Muscle layer of colon (tissue), 2 donors: ENCODE results near the gene ODAD4.
"Not testable (repeated sequence)": the region's sequence is repeated elsewhere in the genome, so short reads cannot be mapped to it uniquely, and the experiment has no call there.

Experiments
- H3K27ac ChIP-seq: one replicate; pipeline ENCODE4 v1.7.0; 2013; ENCODE audit warnings: low read depth, mild to moderate bottlenecking, low read length, moderate library complexity
- H3K27me3 ChIP-seq, 2 donors: one replicate each; pipeline ENCODE4 v1.7.0; 2013; ENCODE audit warnings: low read length in 2 of 2, mild to moderate bottlenecking in 2 of 2; ENCODE audit not compliant: insufficient read depth in 2 of 2, control insufficient read depth in 1 of 2
- H3K36me3 ChIP-seq: one replicate; pipeline ENCODE4 v1.7.0; 2013; ENCODE audit warnings: mild to moderate bottlenecking, low read length; ENCODE audit not compliant: insufficient read depth
- H3K4me1 ChIP-seq: one replicate; pipeline ENCODE4 v1.7.0; 2013; ENCODE audit warnings: mild to moderate bottlenecking, low read length; ENCODE audit not compliant: insufficient read depth
- H3K4me3 ChIP-seq, 2 donors: one replicate each; pipeline ENCODE4 v1.7.0; 2013; ENCODE audit warnings: low read length in 2 of 2, low read depth in 1 of 2, mild to moderate bottlenecking in 1 of 2, moderate library complexity in 1 of 2
- H3K9ac ChIP-seq: one replicate; pipeline ENCODE4 v1.7.0; 2013; ENCODE audit warnings: low read length
- H3K9me3 ChIP-seq: one replicate; pipeline ENCODE4 v1.7.0; 2013; ENCODE audit warnings: mild to moderate bottlenecking, low read length
- donor health status: abdominal sarcoma.
- donor health status: Adenocarcinoma of cecum.

The ODAD4 gene

DNA sequence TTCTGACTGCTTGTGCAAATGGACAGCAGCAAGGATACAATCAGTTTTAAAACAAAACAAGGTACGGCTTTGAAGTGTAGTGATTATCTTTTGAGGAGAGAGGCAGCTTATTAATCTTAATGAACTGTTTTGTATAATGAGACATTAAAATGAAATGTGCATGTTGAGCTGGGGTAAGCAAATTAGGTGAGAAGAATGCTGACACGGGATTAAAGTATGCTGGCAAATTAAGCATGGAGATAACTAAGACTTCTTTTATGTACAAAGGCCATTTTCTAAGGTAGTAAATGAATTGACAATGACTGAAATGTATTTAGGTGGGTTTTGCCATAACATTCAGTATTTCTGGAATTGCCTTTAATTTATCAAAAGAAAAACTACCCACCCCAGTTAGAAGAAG is 68.1 kb downstream of the ODAD4 start:
- no peaks in the 10 kb centered on the region for H3K4me1 ChIP-seq
- no peak overlapping the region for H3K27ac ChIP-seq
- H3K27me3 ChIP-seq, result no peaks in the 10 kb centered on the region
- no peak overlapping the region for H3K9ac ChIP-seq
- no peak overlapping the region for H3K4me3 ChIP-seq
- no peaks in the 10 kb centered on the region for H3K9me3 ChIP-seq
- peaks cover 69% of the 10 kb centered on the region for H3K36me3 ChIP-seq

DNA sequence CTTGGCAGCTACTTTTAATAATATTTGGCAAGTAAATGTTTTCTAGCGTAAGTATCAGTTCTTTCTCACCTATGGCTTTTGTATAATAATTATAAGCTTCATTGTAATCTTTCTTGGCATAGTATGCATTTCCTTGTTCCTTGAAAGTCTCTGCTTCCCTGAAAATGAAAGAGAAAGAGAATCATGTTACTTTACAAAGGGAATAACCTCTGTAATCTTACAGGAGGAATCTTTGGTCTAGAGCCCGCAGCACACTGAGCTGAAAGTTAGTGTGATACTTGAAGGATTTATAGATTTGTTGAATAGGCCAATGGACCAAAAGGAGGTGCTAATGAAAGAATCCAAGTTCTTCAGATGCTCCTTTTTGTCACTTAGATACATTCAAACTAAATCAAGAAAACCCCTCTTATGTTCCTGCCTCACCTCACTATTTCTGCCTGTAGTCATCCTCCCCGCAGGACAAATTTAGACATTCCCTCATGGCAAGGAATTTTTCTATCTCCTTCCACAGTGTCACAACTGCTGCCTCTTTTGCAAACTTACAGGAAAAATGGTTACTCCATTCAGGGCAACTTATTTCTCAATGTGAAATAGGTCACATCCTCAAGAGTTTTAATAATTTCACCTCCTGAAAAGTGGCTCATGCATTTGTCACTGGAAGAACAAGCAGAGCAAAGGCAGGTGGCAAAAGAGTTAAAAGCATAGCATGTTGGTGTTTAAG is 70.2 kb downstream of the ODAD4 start:
- H3K9ac ChIP-seq, result no peak overlapping the region
- H3K9me3 ChIP-seq, result no peaks in the 10 kb centered on the region
- peaks cover 53% of the 10 kb centered on the region for H3K36me3 ChIP-seq
- H3K4me1 ChIP-seq, result peaks cover 5% of the 10 kb centered on the region
- no peaks in the 10 kb centered on the region for H3K27me3 ChIP-seq
- no peak overlapping the region for H3K27ac ChIP-seq
- no peak overlapping the region for H3K4me3 ChIP-seq

DNA sequence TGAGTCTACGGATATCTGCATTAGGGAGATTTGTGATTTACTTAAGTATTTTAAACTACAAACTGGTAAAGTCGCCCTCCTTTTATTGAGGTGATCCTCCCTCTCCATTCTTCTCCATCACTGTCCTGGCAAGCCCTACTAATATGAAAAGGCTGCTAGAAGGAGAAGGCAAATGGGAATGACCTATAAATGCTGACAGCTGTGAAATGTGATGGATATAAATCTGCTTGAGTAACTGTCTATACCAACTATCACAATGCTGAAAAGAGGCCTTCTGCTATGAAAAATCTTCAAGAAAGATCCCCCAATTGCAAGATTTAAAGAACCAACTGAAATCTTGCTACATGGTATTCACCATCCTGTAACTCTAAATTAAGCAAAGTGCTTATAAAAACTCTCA is 71.3 kb downstream of the ODAD4 start:
- no peaks in the 10 kb centered on the region for H3K9me3 ChIP-seq
- H3K9ac ChIP-seq, result no peak overlapping the region
- no peak overlapping the region for H3K4me3 ChIP-seq
- H3K27ac ChIP-seq, result no peak overlapping the region
- no peaks in the 10 kb centered on the region for H3K27me3 ChIP-seq
- H3K36me3 ChIP-seq, result peaks cover 42% of the 10 kb centered on the region
- peaks cover 5% of the 10 kb centered on the region for H3K4me1 ChIP-seq

DNA sequence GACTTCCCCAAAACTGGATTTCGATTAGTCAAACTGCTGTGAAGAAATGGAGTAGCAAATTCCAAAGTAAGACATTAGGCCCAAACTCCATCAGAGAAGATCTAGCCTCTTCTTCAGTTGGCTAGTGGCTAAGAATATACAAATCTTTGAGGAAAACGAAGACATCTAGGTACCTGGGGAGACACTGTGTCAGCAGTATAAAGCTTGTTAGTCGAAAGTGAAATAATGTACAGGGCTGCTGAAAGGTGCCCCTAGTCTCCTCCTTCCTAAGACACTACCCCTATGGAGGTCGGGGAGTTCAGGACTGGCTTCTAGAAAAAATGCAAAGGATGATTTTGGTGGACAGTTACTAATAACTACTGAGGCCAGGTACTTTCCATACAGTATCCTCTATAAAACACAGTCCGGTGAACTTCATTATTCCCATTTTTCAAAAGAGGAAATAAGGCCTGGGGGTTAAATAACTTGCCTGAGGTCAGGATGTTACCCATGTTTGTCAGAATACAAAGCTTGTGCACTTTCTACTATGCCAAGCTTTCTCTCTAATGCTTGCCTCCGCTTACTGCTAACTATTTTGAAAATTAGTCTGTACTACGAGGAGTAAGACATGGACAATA is 71.9 kb downstream of the ODAD4 start:
- no peaks in the 10 kb centered on the region for H3K9me3 ChIP-seq
- no peaks in the 10 kb centered on the region for H3K27me3 ChIP-seq
- H3K36me3 ChIP-seq, result peaks cover 36% of the 10 kb centered on the region
- H3K4me1 ChIP-seq, result peaks cover 5% of the 10 kb centered on the region
- H3K9ac ChIP-seq, result no peak overlapping the region
- H3K27ac ChIP-seq, result no peak overlapping the region
- H3K4me3 ChIP-seq, result no peak overlapping the region

DNA sequence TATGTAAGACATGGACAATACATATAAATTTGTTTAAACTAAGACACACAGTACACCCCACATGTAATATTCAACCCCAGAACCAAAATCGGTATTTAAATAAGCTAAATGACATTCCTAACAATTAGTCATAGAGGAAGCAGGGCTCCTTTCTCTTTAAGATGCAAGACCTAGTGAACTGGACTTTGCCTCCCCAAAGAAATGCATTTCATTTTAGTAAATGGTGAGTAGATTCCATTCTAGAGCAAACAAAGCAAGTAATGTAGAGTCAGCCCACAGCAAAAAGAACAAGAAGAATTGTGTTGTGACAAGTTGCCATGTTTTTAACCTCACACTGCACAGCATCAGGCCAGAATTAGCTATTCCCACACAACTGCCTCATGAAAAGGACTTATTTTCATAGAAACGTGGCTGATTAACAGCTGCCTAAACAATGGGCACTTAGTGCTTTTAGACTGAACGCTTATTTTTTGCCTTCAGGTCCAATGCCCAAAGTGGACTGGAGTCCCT is 72.4 kb downstream of the ODAD4 start:
- no peaks in the 10 kb centered on the region for H3K27me3 ChIP-seq
- H3K4me3 ChIP-seq, result no peak overlapping the region
- H3K9ac ChIP-seq, result no peak overlapping the region
- peaks cover 30% of the 10 kb centered on the region for H3K36me3 ChIP-seq
- H3K9me3 ChIP-seq, result no peaks in the 10 kb centered on the region
- no peak overlapping the region for H3K27ac ChIP-seq
- peaks cover 5% of the 10 kb centered on the region for H3K4me1 ChIP-seq

GRCh38 chr17:42005166-42005565 is 74.7 kb downstream of the ODAD4 start:
- Histone ChIP-seq H3K9me3 (no peaks in the 10 kb centered on the region), H3K4me1 (peaks cover 11% of the 10 kb centered on the region), H3K27ac (no peak overlapping the region), H3K4me3 (no peak overlapping the region), H3K27me3 (no peaks in the 10 kb centered on the region), H3K9ac (no peak overlapping the region), H3K36me3 (peaks cover 16% of the 10 kb centered on the region)

DNA sequence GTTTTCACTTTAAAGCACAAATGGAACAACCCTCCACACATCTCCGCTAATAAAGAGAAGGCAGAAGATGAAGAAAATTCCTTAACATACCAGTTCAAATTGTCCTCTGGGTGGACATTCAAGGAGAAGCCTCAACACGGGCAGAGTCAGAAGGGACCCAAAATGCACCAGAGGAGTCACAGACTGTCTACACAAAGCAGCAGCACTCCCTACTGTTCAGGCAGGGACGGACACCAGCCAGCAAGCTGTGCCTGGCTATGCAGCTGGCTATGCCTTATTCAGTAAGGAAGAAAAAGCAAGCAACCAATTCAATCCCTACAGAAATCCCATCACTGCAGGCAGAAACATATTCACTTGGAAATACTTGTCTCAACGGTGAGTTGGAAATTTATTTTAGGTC is 78.8 kb downstream of the ODAD4 start:
- no peak overlapping the region for H3K4me3 ChIP-seq
- H3K9ac ChIP-seq, result no peak overlapping the region
- H3K36me3 ChIP-seq, result no peaks in the 10 kb centered on the region
- H3K27ac ChIP-seq, result no peak overlapping the region
- H3K4me1 ChIP-seq, result peaks cover 21% of the 10 kb centered on the region
- H3K9me3 ChIP-seq, result no peaks in the 10 kb centered on the region
- H3K27me3 ChIP-seq, result no peaks in the 10 kb centered on the region

GRCh38 chr17:42010266-42010680 is 79.9 kb downstream of the ODAD4 start:
- not testable (repeated sequence) for H3K4me3 ChIP-seq, H3K9me3 ChIP-seq, H3K27ac ChIP-seq, H3K36me3 ChIP-seq, H3K27me3 ChIP-seq, H3K9ac ChIP-seq
- peaks cover 21% of the 10 kb centered on the region for H3K4me1 ChIP-seq

GRCh38 chr17:42010898-42011516 is 80.6 kb downstream of the ODAD4 start:
- Histone ChIP-seq H3K9me3 (no peaks in the 10 kb centered on the region), H3K27me3 (no peaks in the 10 kb centered on the region), H3K4me1 (peaks cover 29% of the 10 kb centered on the region), H3K27ac (no peak overlapping the region), H3K4me3 (no peak overlapping the region), H3K9ac (no peak overlapping the region), H3K36me3 (no peaks in the 10 kb centered on the region)

DNA sequence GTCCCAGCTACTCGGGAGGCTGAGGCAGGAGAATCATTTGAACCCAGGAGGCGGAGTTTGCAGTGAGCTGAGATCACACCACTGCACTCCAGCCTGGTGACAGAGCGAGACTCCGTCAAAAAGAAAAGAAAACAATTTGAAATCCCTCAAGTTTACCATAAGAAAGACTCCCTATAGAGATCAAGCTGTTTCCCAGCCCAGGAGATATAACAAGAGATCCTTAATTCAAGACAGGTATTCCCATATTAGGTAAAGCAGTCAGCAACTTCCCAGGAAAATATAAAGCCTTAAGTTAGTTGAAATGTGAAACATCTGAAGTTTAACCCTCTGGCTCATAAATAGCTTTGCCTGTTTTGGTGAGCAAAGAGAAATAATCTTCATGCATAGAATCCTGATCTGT is 81.9 kb downstream of the ODAD4 start:
- H3K4me1 ChIP-seq, result peaks cover 32% of the 10 kb centered on the region
- not testable (repeated sequence) for H3K27ac ChIP-seq

DNA sequence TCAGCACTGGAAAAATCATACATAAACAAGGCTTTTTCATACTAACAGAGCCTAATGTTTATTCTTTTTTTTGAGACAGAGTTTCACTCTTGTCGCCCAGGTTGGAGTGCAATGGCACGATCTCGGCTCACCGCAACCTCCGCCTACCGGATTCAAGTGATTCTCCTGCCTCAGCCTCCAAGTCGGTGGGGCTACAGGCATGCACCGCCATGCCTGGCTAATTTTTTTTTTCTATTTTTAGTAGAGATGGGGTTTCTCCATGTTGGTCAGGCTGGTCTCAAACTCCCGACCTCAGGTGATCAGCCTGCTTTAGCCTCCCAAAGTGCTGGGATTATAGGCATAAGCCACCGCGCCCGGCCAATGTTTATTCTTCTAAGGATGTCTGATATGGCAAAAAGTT is 83.3 kb downstream of the ODAD4 start:
- H3K27me3 ChIP-seq, H3K9me3 ChIP-seq, H3K4me3 ChIP-seq, H3K9ac ChIP-seq, H3K27ac ChIP-seq, H3K36me3 ChIP-seq: not testable (repeated sequence)
- peaks cover 32% of the 10 kb centered on the region for H3K4me1 ChIP-seq

More for the DNA sequence above, 81.9 kb downstream of the ODAD4 start:
- H3K36me3 ChIP-seq, H3K4me3 ChIP-seq, H3K27me3 ChIP-seq, H3K9me3 ChIP-seq, H3K9ac ChIP-seq: not testable (repeated sequence)
